H1 (cell line): ENCODE measurements around the gene ALPP. TPM values are rescaled to one million over a fixed set of nuclear protein-coding genes. Genes with fewer than 3 reads are reported as not detected.
"Not testable (repeated sequence)": the region's sequence is repeated elsewhere in the genome, so short reads cannot be mapped to it uniquely, and the experiment has no call there.

Experiments
- CTCF ChIA-PET: fragments of 300-600 bp; sonication (Branson Sonifier 250); formaldehyde crosslinking; loops from one replicate; lab custom pipeline; 2021; ENCODE audit not compliant: partially characterized antibody; lab: Charles Lee
- POLR2A ChIA-PET: fragments of 300-600 bp; sonication (Branson Sonifier 250); formaldehyde crosslinking; loops from one replicate; lab custom pipeline; 2021; ENCODE audit warnings: inconsistent platforms; ENCODE audit not compliant: partially characterized antibody; lab: Charles Lee
- DNase-seq, 2 experiments: peaks; one replicate each; pipeline versions ENCODE4 v3.0.0 to v3.0.0-alpha.2; 2010 to 2022; ENCODE audit warnings: low spot score in 2 of 2, low read depth in 1 of 2, mixed read lengths in 1 of 2
- FAIRE-seq: peaks from 2 replicates; lab custom pipeline; 2011; peaks lifted over from hg19 to GRCh38; lab: Jason Lieb, UNC
- H2AFZ ChIP-seq: 2 replicates; pipeline ENCODE4 v1.8.1; 2012; ENCODE audit warnings: low read length, inconsistent platforms
- H2AK5ac ChIP-seq: 2 replicates; pipeline ENCODE4 v1.6.1; 2013; ENCODE audit warnings: low read depth, low read length
- H2BK120ac ChIP-seq: replicated peaks from 2 replicates; pipeline ENCODE3; 2013; ENCODE audit warnings: low read depth, low read length, inconsistent platforms
- H2BK12ac ChIP-seq: 2 replicates; pipeline ENCODE4 v1.6.1; 2013; ENCODE audit warnings: low read depth, low read length
- H2BK15ac ChIP-seq: 2 replicates; pipeline ENCODE4 v1.6.1; 2013; ENCODE audit warnings: low read length
- H2BK20ac ChIP-seq: 2 replicates; pipeline ENCODE4 v1.6.1; 2013; ENCODE audit warnings: low read length
- H2BK5ac ChIP-seq: 2 replicates; pipeline ENCODE4 v1.6.1; 2013; ENCODE audit warnings: low read depth, low read length
- H3K14ac ChIP-seq: 2 replicates; pipeline ENCODE4 v1.6.1; 2013; ENCODE audit warnings: inconsistent platforms; ENCODE audit not compliant: insufficient read length
- H3K18ac ChIP-seq: 2 replicates; pipeline ENCODE4 v1.6.1; 2013; ENCODE audit warnings: low read length; ENCODE audit errors: extremely low read depth
- H3K23ac ChIP-seq: 2 replicates; pipeline ENCODE4 v1.6.1; 2013; ENCODE audit warnings: inconsistent platforms; ENCODE audit not compliant: insufficient read length
- H3K23me2 ChIP-seq: 2 replicates; pipeline ENCODE4 v1.6.1; 2013; ENCODE audit warnings: low read depth, low read length
- H3K27ac ChIP-seq: 2 replicates; pipeline ENCODE4 v1.6.1; 2011; ENCODE audit warnings: low read depth, low read length, inconsistent platforms
- H3K27me3 ChIP-seq, 4 experiments: replicated peaks in 1 of 4; 1 replicate in 1 of 4; 2 replicates in 3 of 4; pipeline versions ENCODE4 v1.6.1 to v1.8.1; 2011 to 2013; ENCODE audit warnings: low read length in 3 of 4, mild to moderate bottlenecking in 3 of 4, inconsistent platforms in 2 of 4, mixed read lengths in 2 of 4, moderate library complexity in 1 of 4; ENCODE audit not compliant: control insufficient read depth in 3 of 4, insufficient read depth in 3 of 4; ENCODE audit errors: extremely low read depth in 1 of 4
- H3K36me3 ChIP-seq, 4 experiments: 2 replicates each; pipeline versions ENCODE4 v1.6.1 to v1.8.1; 2011 to 2013; ENCODE audit warnings: mild to moderate bottlenecking in 4 of 4, low read length in 3 of 4, moderate library complexity in 2 of 4, control low read depth in 1 of 4, inconsistent platforms in 1 of 4; ENCODE audit not compliant: insufficient read depth in 4 of 4, control insufficient read depth in 2 of 4
- H3K4ac ChIP-seq: replicated peaks from 2 replicates; pipeline ENCODE3; 2013; ENCODE audit warnings: low read length, low read depth, mixed read lengths, inconsistent platforms; ENCODE audit not compliant: insufficient read length
- H3K4me1 ChIP-seq, 4 experiments: replicated peaks in 1 of 4; 1 replicate in 1 of 4; 2 replicates in 3 of 4; pipeline versions ENCODE4 v1.6.1 to v1.8.1; 2011 to 2013; ENCODE audit warnings: low read length in 3 of 4, inconsistent platforms in 2 of 4, mixed read lengths in 1 of 4; ENCODE audit not compliant: insufficient read depth in 4 of 4, control insufficient read depth in 3 of 4
- H3K4me2 ChIP-seq, 2 experiments: 2 replicates each; pipeline versions ENCODE4 v1.6.1 to v1.8.1; 2011 to 2013; ENCODE audit warnings: low read depth in 2 of 2, low read length in 2 of 2, control low read depth in 1 of 2, inconsistent platforms in 1 of 2, mild to moderate bottlenecking in 1 of 2; ENCODE audit not compliant: insufficient read depth in 1 of 2
- H3K4me3 ChIP-seq, 4 experiments: fragments of 200-600, 300-600 bp in 1 of 4; sonication (generic), shearing (Covaris generic), sonication (Bioruptor Twin) in 1 of 4; 2 replicates each; pipeline versions ENCODE4 v1.5.1 to v1.8.1; 2011 to 2016; ENCODE audit warnings: low read length in 4 of 4, low read depth in 3 of 4, control low read depth in 2 of 4, inconsistent platforms in 2 of 4, mild to moderate bottlenecking in 2 of 4, mixed read lengths in 1 of 4, moderate library complexity in 1 of 4; ENCODE audit not compliant: insufficient read depth in 2 of 4; ENCODE audit errors: extremely low read depth in 1 of 4
- H3K56ac ChIP-seq: replicated peaks from 2 replicates; pipeline ENCODE3; 2013; ENCODE audit warnings: low read depth, mild to moderate bottlenecking, mixed read lengths, low read length, inconsistent platforms; ENCODE audit not compliant: insufficient read length
- H3K79me1 ChIP-seq: 2 replicates; pipeline ENCODE4 v1.6.1; 2013; ENCODE audit warnings: low read depth, low read length, control low read depth
- H3K79me2 ChIP-seq, 2 experiments: 2 replicates each; pipeline versions ENCODE4 v1.6.1 to v1.8.1; 2012 to 2013; ENCODE audit warnings: low read length in 2 of 2, mild to moderate bottlenecking in 2 of 2, inconsistent platforms in 1 of 2; ENCODE audit not compliant: insufficient read depth in 2 of 2, control insufficient read depth in 1 of 2
- H3K9ac ChIP-seq, 4 experiments: replicated peaks in 1 of 4; 1 replicate in 1 of 4; 2 replicates in 3 of 4; pipeline versions ENCODE4 v1.6.1 to v1.8.1; 2011 to 2013; ENCODE audit warnings: low read depth in 3 of 4, low read length in 3 of 4, control low read depth in 2 of 4, mild to moderate bottlenecking in 2 of 4, moderate library complexity in 2 of 4, inconsistent platforms in 1 of 4; ENCODE audit errors: extremely low read depth in 1 of 4
- H3K9me3 ChIP-seq, 2 experiments: 2 replicates each; pipeline versions ENCODE4 v1.6.1 to v1.8.1; 2012 to 2013; ENCODE audit warnings: mild to moderate bottlenecking in 2 of 2, moderate library complexity in 2 of 2, control low read depth in 1 of 2, inconsistent platforms in 1 of 2, low read depth in 1 of 2, low read length in 1 of 2, mixed read lengths in 1 of 2; ENCODE audit not compliant: insufficient read depth in 2 of 2
- H4K20me1 ChIP-seq, 2 experiments: replicated peaks in 1 of 2; 2 replicates each; pipeline versions ENCODE3 to v1.8.1; 2011 to 2013; ENCODE audit warnings: inconsistent platforms in 2 of 2, low read length in 2 of 2, mild to moderate bottlenecking in 1 of 2; ENCODE audit not compliant: insufficient read depth in 2 of 2, control insufficient read depth in 1 of 2
- H4K5ac ChIP-seq: 2 replicates; pipeline ENCODE4 v1.6.1; 2013; ENCODE audit warnings: low read length, low read depth, mixed read lengths, inconsistent platforms; ENCODE audit not compliant: insufficient read length
- H4K8ac ChIP-seq: 2 replicates; pipeline ENCODE4 v1.8.0; 2013; ENCODE audit warnings: mild to moderate bottlenecking, moderate library complexity, low read length, inconsistent platforms; ENCODE audit not compliant: insufficient read depth; ENCODE audit errors: extremely low read depth
- H4K91ac ChIP-seq: replicated peaks from 2 replicates; pipeline ENCODE3; 2013; ENCODE audit warnings: low read length, mixed read lengths, inconsistent platforms; ENCODE audit not compliant: insufficient read length
- CTCF ChIP-seq, 3 experiments: IDR thresholded peaks; 1 replicate in 2 of 3; 2 replicates in 1 of 3; pipeline versions ENCODE4 v1.5.1 to v1.6.1; 2011; ENCODE audit warnings: low read length in 3 of 3, mild to moderate bottlenecking in 3 of 3, inconsistent platforms in 2 of 3, low read depth in 1 of 3, moderate library complexity in 1 of 3; ENCODE audit not compliant: insufficient read depth in 1 of 3; ENCODE audit errors: control extremely low read depth in 1 of 3
- RAD21 ChIP-seq, 2 experiments: IDR thresholded peaks in 1 of 2; conservative IDR thresholded peaks in 1 of 2; 2 replicates each; pipeline ENCODE4 v1.6.1; 2011; ENCODE audit warnings: low read depth in 2 of 2, low read length in 2 of 2, improper control_type of control experiment in 1 of 2, inconsistent platforms in 1 of 2, mild to moderate bottlenecking in 1 of 2, moderate library complexity in 1 of 2
- WGBS, 2 experiments: shearing (Covaris generic) in 1 of 2; methylation state at CpG; one replicate each; pipeline versions ENCODE4 v1.1.6 to v1.1.7; 2013 to 2015; ENCODE audit warnings: low lambda C conversion rate in 2 of 2, mixed read lengths in 2 of 2, inconsistent platforms in 1 of 2, low coverage in 1 of 2, missing lambda C conversion rate in 1 of 2; ENCODE audit not compliant: insufficient replicate concordance in 2 of 2, insufficient coverage in 1 of 2, insufficient read length in 1 of 2; ENCODE audit errors: extremely low coverage in 1 of 2, missing lambda C conversion rate in 1 of 2; 5-methylcytosine and 5-hydroxymethylcytosine counted together
- polyA plus RNA-seq, 7 experiments: library from polyadenylated mRNA; depleted of rRNA in 3 of 7; stranded (reverse) in 5 of 7; unstranded in 2 of 7; fragments of >200 nt in 5 of 7; fragments of 200-250 nt in 2 of 7; gene quantifications; 1 replicate in 5 of 7; 2 replicates in 1 of 7; 4 replicates in 1 of 7; pipeline versions ENCODE4 v1.2.1 to v1.2.3, GENCODE V29; 2011 to 2013; ENCODE audit warnings: missing spikeins in 2 of 7, mixed read lengths in 2 of 7
- total RNA-seq: library from RNA; stranded (reverse); fragmentation: NEBNext Ultra II Directional; extraction: Animal tissue kit (Norgen Biotek cat#: 25700); gene quantifications from 2 replicates; pipeline ENCODE4 v1.2.1, GENCODE V29; 2021

Gene ALPP
- total and polyA plus RNA-seq, 2 of the 8 experiments (the other 6 are each of a cell fraction or from before 2014, with no cell fraction given): 0.15 TPM

DNA sequence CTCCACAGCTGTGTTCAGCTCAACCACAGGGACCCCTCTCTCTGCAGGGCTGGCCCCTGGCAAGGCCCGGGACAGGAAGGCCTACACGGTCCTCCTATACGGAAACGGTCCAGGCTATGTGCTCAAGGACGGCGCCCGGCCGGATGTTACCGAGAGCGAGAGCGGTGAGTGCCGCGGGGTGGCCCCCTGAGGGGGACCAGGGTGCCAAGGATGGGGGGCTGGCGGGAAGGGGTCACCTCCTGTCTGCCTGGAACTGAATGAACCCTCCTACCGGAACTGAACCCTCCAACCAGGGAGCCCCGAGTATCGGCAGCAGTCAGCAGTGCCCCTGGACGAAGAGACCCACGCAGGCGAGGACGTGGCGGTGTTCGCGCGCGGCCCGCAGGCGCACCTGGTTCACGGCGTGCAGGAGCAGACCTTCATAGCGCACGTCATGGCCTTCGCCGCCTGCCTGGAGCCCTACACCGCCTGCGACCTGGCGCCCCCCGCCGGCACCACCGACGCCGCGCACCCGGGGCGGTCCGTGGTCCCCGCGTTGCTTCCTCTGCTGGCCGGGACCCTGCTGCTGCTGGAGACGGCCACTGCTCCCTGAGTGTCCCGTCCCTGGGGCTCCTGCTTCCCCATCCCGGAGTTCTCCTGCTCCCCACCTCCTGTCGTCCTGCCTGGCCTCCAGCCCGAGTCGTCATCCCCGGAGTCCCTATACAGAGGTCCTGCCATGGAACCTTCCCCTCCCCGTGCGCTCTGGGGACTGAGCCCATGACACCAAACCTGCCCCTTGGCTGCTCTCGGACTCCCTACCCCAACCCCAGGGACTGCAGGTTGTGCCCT is 2.9 kb downstream of the ALPP start:
- H3K4me1 ChIP-seq, H4K5ac ChIP-seq, H3K4me3 ChIP-seq, H2BK20ac ChIP-seq, H4K91ac ChIP-seq, H2BK5ac ChIP-seq, H2AFZ ChIP-seq, H3K79me1 ChIP-seq, H3K4ac ChIP-seq, H4K8ac ChIP-seq, POLR2A ChIA-PET, H3K14ac ChIP-seq, H4K20me1 ChIP-seq, H3K9ac ChIP-seq, H3K23ac ChIP-seq, H3K27ac ChIP-seq, H2BK120ac ChIP-seq, H3K36me3 ChIP-seq, FAIRE-seq, H3K9me3 ChIP-seq, H3K23me2 ChIP-seq, H3K56ac ChIP-seq, H3K18ac ChIP-seq, H2AK5ac ChIP-seq, H3K79me2 ChIP-seq: not testable (repeated sequence)
- Histone ChIP-seq H2BK15ac (0 out of 2 replicates have a peak overlapping the region, but pooled peaks have one; percentile 29), H2BK12ac (peak overlapping the region; percentile 60; the same call in 1 of the 2 replicates), H3K27me3 (peaks cover 13 to 28% (median 27%) of the 10 kb centered on the region in 4 experiments), H3K4me2 (peak overlapping the region in 1 of 2 experiments; percentile 38; a peak in 1 of 4 replicates)
- 77% methylated on average over 38 of the region's 59 CpGs; no CpG with 5 or more reads in 1 of the 2 experiments for WGBS, 2 experiments
- peak in 1 of 2 experiments; percentile 68 for DNase-seq
- peak in 1 of 3 experiments; percentile 25; a peak in 1 of 4 replicates for TF ChIP-seq CTCF (IDR thresholded peaks at IDR 0.05; ENCODE audit: control extremely low read depth in 1 of 3, insufficient read depth in 1 of 3, low read depth in 1 of 3, low read length in 3 of 3)
- peak in 1 of 2 experiments; percentile 18; a peak in 1 of 4 replicates for TF ChIP-seq RAD21 (IDR thresholded peaks at IDR 0.05 in 1 of 2, conservative IDR thresholded peaks at IDR 0.05 in 1 of 2; ENCODE audit: low read depth in 2 of 2, low read length in 2 of 2)
- CTCF ChIA-PET: interaction anchor here (1.1 to 1.4 kb wide), 2 partner anchors 14 to 141 kb away, joined by 3 to 10 read pairs; no protein-coding TSS in a partner anchor
